Subcutaneous adipose tissue (tissue), 4 donors: ENCODE measurements around the gene FAM47B. TPM values are rescaled to one million over a fixed set of nuclear protein-coding genes. Genes with fewer than 3 reads are reported as not detected.

Experiments used
- CTCF ChIP-seq: fragments of 450-650 bp; IDR thresholded peaks from one replicate; pipeline ENCODE4 v1.5.1; 2016; ENCODE audit warnings: low read depth, mild to moderate bottlenecking, control low read depth, antibody characterized with exemption, moderate library complexity
- total RNA-seq, 4 donors: library from RNA; depleted of rRNA; stranded (reverse); fragments of >200 nt; gene quantifications; one replicate each; pipeline ENCODE4 v1.1.0, GENCODE V29; 2016

FAM47B gene
- total RNA-seq = not detected

GRCh38 chrX:34942496-34942895 is at the start of gene FAM47B:
TSS of gene FAM47B (plus strand) at chrX:34942796. CDS start at chrX:34942832, 36 bp downstream.
- no peak for TF ChIP-seq CTCF

GRCh38 chrX:34893741-34894140 is 48.9 kb upstream of the FAM47B start:
- TF ChIP-seq CTCF = no peak

GRCh38 chrX:34900691-34901090 is 41.9 kb upstream of the FAM47B start:
- TF ChIP-seq CTCF = no peak

GRCh38 chrX:34901761-34902160 is 40.8 kb upstream of the FAM47B start:
- no peak for TF ChIP-seq CTCF

- TF ChIP-seq CTCF = no peak
These were observed 39.3 kb upstream of the FAM47B start for GRCh38 chrX:34903316-34903715.

- TF ChIP-seq CTCF = no peak
These were observed 33.4 kb upstream of the FAM47B start for GRCh38 chrX:34909151-34909550.

GRCh38 chrX:34915463-34916225 is 27.0 kb upstream of the FAM47B start:
- no peak for TF ChIP-seq CTCF
